WTC11 (cell line): ENCODE measurements around the gene CHD6.

Experiments used
- ESRRA ChIP-seq: sonication (generic); formaldehyde crosslinking; IDR thresholded peaks from 2 replicates; pipeline ENCODE4 v1.8.1; 2022; ENCODE audit warnings: mild to moderate bottlenecking, missing genetic modification reagents, borderline replicate concordance
- FOXK1 ChIP-seq: sonication (generic); formaldehyde crosslinking; IDR thresholded peaks from 2 replicates; pipeline ENCODE4 v1.8.0; 2022; ENCODE audit warnings: mild to moderate bottlenecking, moderate library complexity, missing genetic modification reagents
- JUN ChIP-seq: sonication (generic); formaldehyde crosslinking; IDR thresholded peaks from 2 replicates; pipeline ENCODE4 v1.8.0; 2023; ENCODE audit warnings: mild to moderate bottlenecking, missing genetic modification reagents
- NFYB ChIP-seq: sonication (generic); formaldehyde crosslinking; conservative IDR thresholded peaks from 2 replicates; pipeline ENCODE4 v1.8.0; 2022; ENCODE audit warnings: low read depth, missing genetic modification reagents
- NR3C1 ChIP-seq: sonication (generic); formaldehyde crosslinking; conservative IDR thresholded peaks from 2 replicates; pipeline ENCODE4 v1.8.1; 2023; ENCODE audit warnings: low read depth, mild to moderate bottlenecking, missing genetic modification reagents
- TF ChIP-seq, protein P1 (sequence below): sonication (generic); formaldehyde crosslinking; IDR thresholded peaks from 2 replicates; pipeline ENCODE4 v1.8.0; 2023; ENCODE audit warnings: mild to moderate bottlenecking, missing genetic modification reagents
- TF ChIP-seq, protein P2 (sequence below): fragments of 200-600 bp; IDR thresholded peaks from 2 replicates; pipeline ENCODE4 v1.8.0; 2022; ENCODE audit warnings: antibody characterized with exemption
- TF ChIP-seq, protein P3 (sequence below): sonication (generic); formaldehyde crosslinking; IDR thresholded peaks from 2 replicates; pipeline ENCODE4 v1.8.1; 2023; ENCODE audit warnings: mild to moderate bottlenecking, missing genetic modification reagents, moderate library complexity
- TF ChIP-seq, protein P4 (sequence below): fragments of 250-450 bp; sonication (Bioruptor Pico); IDR thresholded peaks from 2 replicates; pipeline ENCODE4 v1.9.0; 2021; ENCODE audit warnings: mild to moderate bottlenecking
- TF ChIP-seq, protein P5 (sequence below): sonication (generic); formaldehyde crosslinking; IDR thresholded peaks from 2 replicates; pipeline ENCODE4 v1.8.1; 2023; ENCODE audit warnings: mild to moderate bottlenecking, missing genetic modification reagents

DNA sequence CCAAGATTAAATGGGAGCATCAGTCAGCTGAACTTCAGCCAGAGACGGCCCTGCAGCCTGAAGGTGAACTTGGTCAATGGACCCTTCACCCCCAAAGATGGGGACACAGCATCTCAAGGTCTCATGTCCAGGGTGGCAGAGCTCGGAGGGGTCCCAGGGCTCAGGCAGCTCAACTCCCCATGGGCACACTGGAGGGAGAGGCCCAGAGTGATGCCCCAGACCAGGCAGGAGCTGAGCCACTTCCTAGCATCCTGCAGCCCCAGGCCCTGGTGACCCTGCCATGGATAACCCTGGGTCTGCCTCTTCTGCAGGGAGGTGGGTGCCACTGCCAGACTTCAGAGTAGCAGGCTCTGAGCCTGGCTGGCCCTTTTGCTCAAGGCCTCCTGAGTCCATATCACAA lies 224.1 kb downstream of the CHD6 start:
- TF ChIP-seq JUN (CRISPR knock-in tag) (no peak), NFYB (CRISPR knock-in tag) (no peak), ESRRA (CRISPR knock-in tag) (no peak), NR3C1 (no peak), FOXK1 (CRISPR knock-in tag) (no peak)
- TF ChIP-seq, protein P1, sequence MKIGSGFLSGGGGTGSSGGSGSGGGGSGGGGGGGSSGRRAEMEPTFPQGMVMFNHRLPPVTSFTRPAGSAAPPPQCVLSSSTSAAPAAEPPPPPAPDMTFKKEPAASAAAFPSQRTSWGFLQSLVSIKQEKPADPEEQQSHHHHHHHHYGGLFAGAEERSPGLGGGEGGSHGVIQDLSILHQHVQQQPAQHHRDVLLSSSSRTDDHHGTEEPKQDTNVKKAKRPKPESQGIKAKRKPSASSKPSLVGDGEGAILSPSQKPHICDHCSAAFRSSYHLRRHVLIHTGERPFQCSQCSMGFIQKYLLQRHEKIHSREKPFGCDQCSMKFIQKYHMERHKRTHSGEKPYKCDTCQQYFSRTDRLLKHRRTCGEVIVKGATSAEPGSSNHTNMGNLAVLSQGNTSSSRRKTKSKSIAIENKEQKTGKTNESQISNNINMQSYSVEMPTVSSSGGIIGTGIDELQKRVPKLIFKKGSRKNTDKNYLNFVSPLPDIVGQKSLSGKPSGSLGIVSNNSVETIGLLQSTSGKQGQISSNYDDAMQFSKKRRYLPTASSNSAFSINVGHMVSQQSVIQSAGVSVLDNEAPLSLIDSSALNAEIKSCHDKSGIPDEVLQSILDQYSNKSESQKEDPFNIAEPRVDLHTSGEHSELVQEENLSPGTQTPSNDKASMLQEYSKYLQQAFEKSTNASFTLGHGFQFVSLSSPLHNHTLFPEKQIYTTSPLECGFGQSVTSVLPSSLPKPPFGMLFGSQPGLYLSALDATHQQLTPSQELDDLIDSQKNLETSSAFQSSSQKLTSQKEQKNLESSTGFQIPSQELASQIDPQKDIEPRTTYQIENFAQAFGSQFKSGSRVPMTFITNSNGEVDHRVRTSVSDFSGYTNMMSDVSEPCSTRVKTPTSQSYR (CRISPR knock-in tag), result no peak
- TF ChIP-seq, protein P2, sequence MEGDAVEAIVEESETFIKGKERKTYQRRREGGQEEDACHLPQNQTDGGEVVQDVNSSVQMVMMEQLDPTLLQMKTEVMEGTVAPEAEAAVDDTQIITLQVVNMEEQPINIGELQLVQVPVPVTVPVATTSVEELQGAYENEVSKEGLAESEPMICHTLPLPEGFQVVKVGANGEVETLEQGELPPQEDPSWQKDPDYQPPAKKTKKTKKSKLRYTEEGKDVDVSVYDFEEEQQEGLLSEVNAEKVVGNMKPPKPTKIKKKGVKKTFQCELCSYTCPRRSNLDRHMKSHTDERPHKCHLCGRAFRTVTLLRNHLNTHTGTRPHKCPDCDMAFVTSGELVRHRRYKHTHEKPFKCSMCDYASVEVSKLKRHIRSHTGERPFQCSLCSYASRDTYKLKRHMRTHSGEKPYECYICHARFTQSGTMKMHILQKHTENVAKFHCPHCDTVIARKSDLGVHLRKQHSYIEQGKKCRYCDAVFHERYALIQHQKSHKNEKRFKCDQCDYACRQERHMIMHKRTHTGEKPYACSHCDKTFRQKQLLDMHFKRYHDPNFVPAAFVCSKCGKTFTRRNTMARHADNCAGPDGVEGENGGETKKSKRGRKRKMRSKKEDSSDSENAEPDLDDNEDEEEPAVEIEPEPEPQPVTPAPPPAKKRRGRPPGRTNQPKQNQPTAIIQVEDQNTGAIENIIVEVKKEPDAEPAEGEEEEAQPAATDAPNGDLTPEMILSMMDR, result no peak
- TF ChIP-seq, protein P3, sequence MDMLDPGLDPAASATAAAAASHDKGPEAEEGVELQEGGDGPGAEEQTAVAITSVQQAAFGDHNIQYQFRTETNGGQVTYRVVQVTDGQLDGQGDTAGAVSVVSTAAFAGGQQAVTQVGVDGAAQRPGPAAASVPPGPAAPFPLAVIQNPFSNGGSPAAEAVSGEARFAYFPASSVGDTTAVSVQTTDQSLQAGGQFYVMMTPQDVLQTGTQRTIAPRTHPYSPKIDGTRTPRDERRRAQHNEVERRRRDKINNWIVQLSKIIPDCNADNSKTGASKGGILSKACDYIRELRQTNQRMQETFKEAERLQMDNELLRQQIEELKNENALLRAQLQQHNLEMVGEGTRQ, result no peak
- TF ChIP-seq, protein P4, sequence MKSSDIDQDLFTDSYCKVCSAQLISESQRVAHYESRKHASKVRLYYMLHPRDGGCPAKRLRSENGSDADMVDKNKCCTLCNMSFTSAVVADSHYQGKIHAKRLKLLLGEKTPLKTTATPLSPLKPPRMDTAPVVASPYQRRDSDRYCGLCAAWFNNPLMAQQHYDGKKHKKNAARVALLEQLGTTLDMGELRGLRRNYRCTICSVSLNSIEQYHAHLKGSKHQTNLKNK (CRISPR knock-in tag), result no peak
- TF ChIP-seq, protein P5, sequence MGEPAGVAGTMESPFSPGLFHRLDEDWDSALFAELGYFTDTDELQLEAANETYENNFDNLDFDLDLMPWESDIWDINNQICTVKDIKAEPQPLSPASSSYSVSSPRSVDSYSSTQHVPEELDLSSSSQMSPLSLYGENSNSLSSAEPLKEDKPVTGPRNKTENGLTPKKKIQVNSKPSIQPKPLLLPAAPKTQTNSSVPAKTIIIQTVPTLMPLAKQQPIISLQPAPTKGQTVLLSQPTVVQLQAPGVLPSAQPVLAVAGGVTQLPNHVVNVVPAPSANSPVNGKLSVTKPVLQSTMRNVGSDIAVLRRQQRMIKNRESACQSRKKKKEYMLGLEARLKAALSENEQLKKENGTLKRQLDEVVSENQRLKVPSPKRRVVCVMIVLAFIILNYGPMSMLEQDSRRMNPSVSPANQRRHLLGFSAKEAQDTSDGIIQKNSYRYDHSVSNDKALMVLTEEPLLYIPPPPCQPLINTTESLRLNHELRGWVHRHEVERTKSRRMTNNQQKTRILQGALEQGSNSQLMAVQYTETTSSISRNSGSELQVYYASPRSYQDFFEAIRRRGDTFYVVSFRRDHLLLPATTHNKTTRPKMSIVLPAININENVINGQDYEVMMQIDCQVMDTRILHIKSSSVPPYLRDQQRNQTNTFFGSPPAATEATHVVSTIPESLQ (CRISPR knock-in tag), result no peak
